Measurements from ENCODE around the gene AP1S2.

GRCh38 chrX:15789979-15790768 is 64.4 kb downstream of the AP1S2 start, which contains the start of gene ZRSR2:
- TF ChIP-seq CTCF (IDR thresholded peaks at IDR 0.05) (peak in 1 of 5 experiments; percentile 15), EP300 (IDR thresholded peaks at IDR 0.05) (peak; percentile 54 to 77), POLR2A (IDR thresholded peaks at IDR 0.05) (peak; percentile 18 to 64)
